Measurements from ENCODE around the gene GPR62. TPM values are rescaled to one million over a fixed set of nuclear protein-coding genes. Genes with fewer than 3 reads are reported as not detected.
A peak's percentile ranks its signal among the peaks of the same experiment; 100 is the strongest.

Gene GPR62
- total and polyA plus RNA-seq, 2 of the 8 experiments (the other 6 are each of a cell fraction or from before 2014, with no cell fraction given) = 0.22 to 0.29 TPM

GRCh38 chr3:52005571-52005986 lies 50.4 kb downstream of the GPR62 start (continued):
- TF ChIP-seq CHD7 (IDR thresholded peaks at IDR 0.05; ENCODE audit: insufficient replicate concordance, low read length) (no peak), ATF3 (IDR thresholded peaks at IDR 0.05; ENCODE audit: insufficient read depth, low read depth, low read length) (no peak), CTBP2 (IDR thresholded peaks at IDR 0.05; ENCODE audit: borderline replicate concordance, insufficient read depth, insufficient read length, low read length) (peak; percentile 69), CHD1 (IDR thresholded peaks at IDR 0.05; ENCODE audit: low read depth, low read length) (no peak), KDM4A (IDR thresholded peaks at IDR 0.05; ENCODE audit: low read depth, low read length, severe bottlenecking) (peak; percentile 38), CEBPB (IDR thresholded peaks at IDR 0.05; ENCODE audit: low read depth, low read length) (no peak), TAF1 (IDR thresholded peaks at IDR 0.05; ENCODE audit: low read depth, low read length) (0 out of 2 replicates have a peak, but pooled peaks have one; percentile 21), GABPA (IDR thresholded peaks at IDR 0.05; ENCODE audit: borderline replicate concordance, insufficient read depth, low read length) (0 out of 2 replicates have a peak, but pooled peaks have one; percentile 35), MAFK (IDR thresholded peaks at IDR 0.05; ENCODE audit: low read depth, low read length) (no peak), CBX8 (IDR thresholded peaks at IDR 0.05; ENCODE audit: borderline replicate concordance, low read depth, low read length) (no peak), JUN (IDR thresholded peaks at IDR 0.05; ENCODE audit: low read depth, low read length) (no peak)

Measured in H1 (cell line).